ENCODE results near the gene SLC2A8.

Gene SLC2A8

DNA sequence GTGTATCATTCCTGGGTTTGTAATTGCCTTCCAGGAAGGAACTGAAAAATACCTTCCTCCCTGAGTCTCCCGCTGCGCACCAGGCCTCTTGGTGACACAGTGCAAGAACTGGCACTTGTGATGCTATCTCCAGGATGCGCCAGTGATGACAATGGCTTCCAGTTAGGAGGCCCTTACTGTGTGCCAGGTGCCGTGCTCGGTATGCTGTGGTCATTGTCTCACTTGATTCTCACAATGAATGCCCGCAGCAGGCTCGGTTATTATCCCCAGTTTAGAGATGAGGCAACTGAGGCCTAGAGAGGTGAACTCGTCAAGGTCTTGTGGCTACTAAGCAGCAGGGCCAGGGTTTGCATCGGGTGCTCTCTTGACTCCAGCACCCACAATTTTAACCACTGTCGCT, 31.5 kb upstream of the SLC2A8 start:
- DNase-seq (ENCODE audit: low read depth): no peak
- H3K4me3 ChIP-seq (ENCODE audit: low read depth, low read length): no peak overlapping the region
- TF ChIP-seq, protein P1, sequence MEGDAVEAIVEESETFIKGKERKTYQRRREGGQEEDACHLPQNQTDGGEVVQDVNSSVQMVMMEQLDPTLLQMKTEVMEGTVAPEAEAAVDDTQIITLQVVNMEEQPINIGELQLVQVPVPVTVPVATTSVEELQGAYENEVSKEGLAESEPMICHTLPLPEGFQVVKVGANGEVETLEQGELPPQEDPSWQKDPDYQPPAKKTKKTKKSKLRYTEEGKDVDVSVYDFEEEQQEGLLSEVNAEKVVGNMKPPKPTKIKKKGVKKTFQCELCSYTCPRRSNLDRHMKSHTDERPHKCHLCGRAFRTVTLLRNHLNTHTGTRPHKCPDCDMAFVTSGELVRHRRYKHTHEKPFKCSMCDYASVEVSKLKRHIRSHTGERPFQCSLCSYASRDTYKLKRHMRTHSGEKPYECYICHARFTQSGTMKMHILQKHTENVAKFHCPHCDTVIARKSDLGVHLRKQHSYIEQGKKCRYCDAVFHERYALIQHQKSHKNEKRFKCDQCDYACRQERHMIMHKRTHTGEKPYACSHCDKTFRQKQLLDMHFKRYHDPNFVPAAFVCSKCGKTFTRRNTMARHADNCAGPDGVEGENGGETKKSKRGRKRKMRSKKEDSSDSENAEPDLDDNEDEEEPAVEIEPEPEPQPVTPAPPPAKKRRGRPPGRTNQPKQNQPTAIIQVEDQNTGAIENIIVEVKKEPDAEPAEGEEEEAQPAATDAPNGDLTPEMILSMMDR (IDR thresholded peaks at IDR 0.05; ENCODE audit: control insufficient read depth, extremely low read depth, insufficient read depth): no peak

DNA sequence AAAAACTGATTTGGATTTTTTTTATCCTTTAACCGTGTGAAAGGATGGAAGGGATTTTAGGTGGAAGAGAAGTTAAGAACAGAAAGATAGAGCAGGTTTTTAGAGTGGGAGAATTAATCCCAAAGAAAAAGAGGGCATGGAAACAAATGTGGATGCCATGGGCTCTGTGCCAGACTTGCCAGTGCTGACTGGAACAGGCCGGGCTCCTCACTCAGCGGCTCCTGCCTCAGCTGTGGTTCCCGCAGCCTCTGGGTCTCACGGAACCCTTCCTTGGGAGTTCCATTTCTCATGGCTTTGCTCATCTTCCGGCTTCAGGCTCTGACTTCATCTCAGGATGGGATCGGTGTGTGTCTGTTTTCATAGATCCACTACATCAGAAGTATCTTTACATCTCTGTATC, 30.4 kb upstream of the SLC2A8 start:
- TF ChIP-seq, protein P1 (IDR thresholded peaks at IDR 0.05; ENCODE audit: control insufficient read depth, extremely low read depth, insufficient read depth): no peak
- H3K4me3 ChIP-seq (ENCODE audit: low read depth, low read length): no peak overlapping the region
- DNase-seq (ENCODE audit: low read depth): no peak

DNA sequence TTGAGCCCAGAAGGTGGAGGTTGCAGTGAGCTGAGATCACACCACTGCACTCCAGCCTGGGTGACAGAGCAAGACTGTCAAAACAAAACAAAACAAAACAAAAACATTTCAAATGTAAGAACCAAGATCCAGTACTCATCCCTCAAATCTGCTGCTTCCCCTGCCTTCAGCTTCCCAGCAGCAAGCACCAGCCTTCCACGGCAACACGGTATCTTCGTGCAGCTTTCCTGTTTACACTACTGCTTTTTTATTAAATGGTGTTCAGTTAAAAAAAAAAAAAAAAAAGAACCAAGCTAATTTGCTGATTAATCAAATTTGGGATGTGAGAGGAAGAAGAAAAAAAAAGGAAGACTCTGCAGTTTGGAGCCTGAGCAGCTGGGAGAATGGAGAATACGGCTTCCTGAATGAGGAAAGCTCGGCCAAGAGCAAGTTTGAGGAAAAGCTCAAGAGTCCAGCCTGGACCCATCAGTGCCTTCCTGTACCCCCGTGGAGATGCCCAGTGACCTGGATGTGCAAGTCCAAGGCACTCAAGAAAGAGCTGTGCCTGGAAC, 28.0 kb upstream of the SLC2A8 start:
- TF ChIP-seq, protein P1 (IDR thresholded peaks at IDR 0.05; ENCODE audit: control insufficient read depth, extremely low read depth, insufficient read depth): no peak
- no peak for DNase-seq (ENCODE audit: low read depth)
- no peak overlapping the region for H3K4me3 ChIP-seq (ENCODE audit: low read depth, low read length)

DNA sequence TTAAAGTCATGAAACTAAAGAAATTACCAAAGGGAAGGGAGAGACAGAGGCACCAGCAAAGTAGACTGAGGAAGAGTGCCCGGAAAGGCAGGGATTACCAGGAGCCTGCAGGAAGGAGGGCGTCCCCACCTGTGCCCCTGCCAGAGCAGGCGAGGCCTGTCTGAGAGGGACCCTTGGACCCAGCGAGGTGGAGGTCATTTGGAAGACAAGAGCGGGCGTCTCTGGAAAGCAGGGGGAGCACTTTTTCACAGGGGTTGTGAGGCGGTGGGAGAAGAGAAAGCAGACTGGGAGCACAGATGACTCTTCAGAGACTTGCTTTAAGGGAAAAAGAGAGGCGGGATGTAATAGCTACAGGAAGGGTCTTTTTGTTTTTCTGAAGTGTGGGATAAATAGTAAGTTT, 27.5 kb upstream of the SLC2A8 start:
- TF ChIP-seq, protein P1 (IDR thresholded peaks at IDR 0.05; ENCODE audit: control insufficient read depth, extremely low read depth, insufficient read depth): no peak
- no peak overlapping the region for H3K4me3 ChIP-seq (ENCODE audit: low read depth, low read length)
- no peak for DNase-seq (ENCODE audit: low read depth)

DNA sequence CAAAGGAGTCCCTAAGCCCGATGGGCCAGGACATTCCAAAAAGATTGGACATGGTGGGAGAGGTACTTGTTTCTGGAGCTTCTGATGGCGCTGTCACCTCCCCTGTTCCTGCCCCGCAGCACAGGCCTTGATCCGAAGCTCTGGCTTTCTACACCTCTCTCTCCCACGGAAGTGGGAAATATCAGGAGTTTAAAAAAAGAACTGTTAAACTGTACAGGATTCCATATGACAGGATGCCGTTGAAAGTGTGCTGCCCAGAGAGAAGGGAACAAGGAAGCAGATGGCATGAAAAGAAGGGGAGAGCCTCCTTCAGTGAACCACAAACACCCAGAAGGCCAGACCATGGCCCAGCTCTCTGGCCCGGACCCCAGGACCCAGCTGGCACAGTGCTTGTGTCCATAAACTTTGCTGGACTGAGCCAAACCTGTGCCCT, 26.8 kb upstream of the SLC2A8 start:
- H3K4me3 ChIP-seq (ENCODE audit: low read depth, low read length): no peak overlapping the region
- DNase-seq (ENCODE audit: low read depth): no peak
- TF ChIP-seq, protein P1 (IDR thresholded peaks at IDR 0.05; ENCODE audit: control insufficient read depth, extremely low read depth, insufficient read depth): no peak

DNA sequence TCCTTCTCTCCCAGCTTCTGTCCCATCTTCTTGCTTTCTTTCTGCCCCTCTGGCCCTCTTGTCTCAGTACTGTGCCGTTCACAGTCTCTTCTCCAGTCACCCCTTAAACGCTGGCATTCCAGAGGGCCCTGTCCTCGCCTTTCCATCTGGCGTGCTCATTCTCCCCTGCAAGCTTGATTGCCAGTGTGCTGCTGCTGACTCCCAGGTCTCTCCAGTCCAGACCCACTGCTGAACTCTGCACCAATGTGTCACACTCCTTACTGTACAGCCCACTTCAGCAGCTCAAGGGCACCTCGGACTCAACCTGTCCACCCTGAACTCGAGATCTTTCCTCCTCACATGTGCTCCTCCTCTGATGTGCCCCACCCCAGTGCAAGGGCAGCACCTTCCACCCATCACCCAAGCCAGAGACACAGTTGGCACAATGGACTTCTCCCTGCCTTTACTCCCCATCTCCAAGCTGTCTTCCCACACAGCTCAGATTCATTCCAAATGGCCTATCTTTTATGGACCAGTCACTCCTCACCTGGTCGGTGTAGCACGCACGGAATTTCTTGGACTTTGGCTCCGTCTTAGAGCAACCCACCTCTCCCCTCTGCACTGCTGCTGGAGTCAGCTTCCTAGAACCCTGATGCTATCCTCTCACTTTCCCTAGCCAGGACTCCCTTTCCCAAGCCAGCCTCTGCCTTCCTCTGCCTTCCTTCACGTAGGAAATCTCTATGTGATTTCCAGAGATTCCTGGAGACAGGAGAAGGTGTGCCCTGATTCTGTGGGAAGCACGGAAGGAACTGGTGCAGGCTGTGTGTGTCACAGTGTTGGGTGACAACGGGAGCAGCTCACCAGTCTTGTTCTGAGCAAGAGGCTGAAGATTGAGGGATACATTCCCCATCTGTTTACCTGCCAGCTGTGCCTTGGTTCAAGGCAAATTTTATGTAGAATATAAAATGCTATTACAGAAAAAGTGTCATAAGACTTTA, 26.0 kb upstream of the SLC2A8 start:
- no peak for DNase-seq (ENCODE audit: low read depth)
- TF ChIP-seq, protein P1 (IDR thresholded peaks at IDR 0.05; ENCODE audit: control insufficient read depth, extremely low read depth, insufficient read depth): no peak
- H3K4me3 ChIP-seq (ENCODE audit: low read depth, low read length): no peak overlapping the region

Measured in LNCaP clone FGC (cell line).